ENCODE results near the gene TAF12. TPM values are rescaled to one million over a fixed set of nuclear protein-coding genes. Genes with fewer than 3 reads are reported as not detected.
"Not testable (repeated sequence)": the region's sequence is repeated elsewhere in the genome, so short reads cannot be mapped to it uniquely, and the experiment has no call there.

The TAF12 gene
- total RNA-seq, 1 experiment from 2014 or later: 33.9 TPM

GRCh38 chr1:28594686-28595411 lies 48.0 kb downstream of the TAF12 start:
- H3K4me3 ChIP-seq (ENCODE audit: low read depth in 2 of 2, low read length in 2 of 2); CTCF ChIA-PET; intact Hi-C loops (cut with micrococcal nuclease; ENCODE audit: unreplicated experiment); H3K36me3 ChIP-seq (ENCODE audit: control insufficient read depth, insufficient read depth, low read length); H3K9me3 ChIP-seq (ENCODE audit: control insufficient read depth, insufficient read depth, low read depth, low read length); in situ Hi-C loops (cut with HindIII; ENCODE audit: low pct_unique_long_range_greater_than_20kb, low sequenced_read_pairs); H3K4me1 ChIP-seq (ENCODE audit: control insufficient read depth, insufficient read depth, low read length); H3K27ac ChIP-seq (ENCODE audit: low read length); H3K27me3 ChIP-seq (ENCODE audit: control insufficient read depth, insufficient read depth, low read length); DNase-seq (ENCODE audit: low read depth, low spot score); BruUV-seq (replicated peaks): not testable (repeated sequence)
- peak; percentile 23; the same call in 1 of the 2 replicates for ATAC-seq
- POLR2A ChIA-PET: interaction anchor here (0.5 kb wide), 1 partner anchor 86 kb away, joined by 4 read pairs; no protein-coding TSS in a partner anchor

- CTCF ChIA-PET: not testable (repeated sequence)
These were observed 48.9 kb downstream of the TAF12 start for GRCh38 chr1:28593988-28594356.

GRCh38 chr1:28592321-28593071 lies 50.4 kb downstream of the TAF12 start:
- ChIA-PET POLR2A (interaction anchor here (1.0 kb wide), 1 partner anchor 11 kb away, joined by 3 read pairs; no protein-coding TSS in a partner anchor), CTCF (no interaction called here)
- Histone ChIP-seq H3K4me3 (ENCODE audit: low read depth in 2 of 2, low read length in 2 of 2) (peak overlapping the region; percentile 34 to 51), H3K4me1 (ENCODE audit: control insufficient read depth, insufficient read depth, low read length) (no peaks in the 10 kb centered on the region; the same call in 1 of the 2 replicates), H3K9me3 (ENCODE audit: control insufficient read depth, insufficient read depth, low read depth, low read length) (no peaks in the 10 kb centered on the region), H3K27ac (ENCODE audit: low read length) (no peak overlapping the region), H3K36me3 (ENCODE audit: control insufficient read depth, insufficient read depth, low read length) (no peaks in the 10 kb centered on the region), H3K27me3 (ENCODE audit: control insufficient read depth, insufficient read depth, low read length) (no peaks in the 10 kb centered on the region)
- intact Hi-C loops (cut with micrococcal nuclease; ENCODE audit: unreplicated experiment) (no loop called here), in situ Hi-C loops (cut with HindIII; ENCODE audit: low pct_unique_long_range_greater_than_20kb, low sequenced_read_pairs) (no loop called here)
- peak; percentile 74 for ATAC-seq
- BruUV-seq (replicated peaks): no TSS peak
- TF ChIP-seq REST (IDR thresholded peaks at IDR 0.05; ENCODE audit: insufficient read depth in 1 of 2, low read depth in 2 of 2, low read length in 1 of 2) (no peak), CTCF (IDR thresholded peaks at IDR 0.05) (no peak), SIN3A (IDR thresholded peaks at IDR 0.05; ENCODE audit: borderline replicate concordance, insufficient read depth, low read depth, low read length) (no peak), POLR2AphosphoS5 (IDR thresholded peaks at IDR 0.05; ENCODE audit: low read depth, low read length) (no peak), TCF7L2 (IDR thresholded peaks at IDR 0.05; ENCODE audit: low read depth, low read length) (no peak)
- DNase-seq (ENCODE audit: low read depth, low spot score): no peak

More at GRCh38 chr1:28593988-28594356, 48.9 kb downstream of the TAF12 start:
- DNase-seq (ENCODE audit: low read depth, low spot score); H3K27ac ChIP-seq (ENCODE audit: low read length); H3K4me3 ChIP-seq (ENCODE audit: low read depth in 2 of 2, low read length in 2 of 2); BruUV-seq (replicated peaks); H3K4me1 ChIP-seq (ENCODE audit: control insufficient read depth, insufficient read depth, low read length); H3K27me3 ChIP-seq (ENCODE audit: control insufficient read depth, insufficient read depth, low read length); POLR2A ChIA-PET; intact Hi-C loops (cut with micrococcal nuclease; ENCODE audit: unreplicated experiment); H3K36me3 ChIP-seq (ENCODE audit: control insufficient read depth, insufficient read depth, low read length); ATAC-seq; H3K9me3 ChIP-seq (ENCODE audit: control insufficient read depth, insufficient read depth, low read depth, low read length); in situ Hi-C loops (cut with HindIII; ENCODE audit: low pct_unique_long_range_greater_than_20kb, low sequenced_read_pairs): not testable (repeated sequence)

All from Panc1 (cell line).